ENCODE results near the gene MBOAT7. TPM values are rescaled to one million over a fixed set of nuclear protein-coding genes. Genes with fewer than 3 reads are reported as not detected.

Gene MBOAT7
- total RNA-seq, 1 experiment from 2014 or later: 100 TPM

DNA sequence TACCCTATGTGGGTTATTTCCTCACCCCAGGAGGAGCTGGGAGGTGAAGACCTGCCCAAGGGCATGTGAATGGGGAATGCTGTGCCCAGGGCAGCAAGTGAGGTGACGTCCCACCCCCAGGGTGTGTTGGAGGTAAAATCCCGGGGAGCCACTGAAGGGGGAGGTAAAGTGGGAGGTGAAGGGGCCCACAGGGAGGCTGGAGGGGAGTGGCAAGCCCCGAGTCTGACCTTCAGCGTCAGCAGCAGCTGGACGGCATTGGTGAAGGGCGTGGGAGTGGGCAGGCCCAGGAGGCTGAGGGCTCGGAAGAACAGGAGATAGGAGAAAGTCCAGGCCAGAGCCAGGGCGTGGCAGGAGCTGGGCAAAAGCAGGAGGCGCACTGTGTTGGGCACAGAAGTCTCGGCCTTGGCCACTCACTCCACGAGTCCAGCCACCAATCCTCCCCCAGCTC is 2.4 kb downstream of the MBOAT7 start:
- Histone ChIP-seq H3K4me1 (ENCODE audit: insufficient read depth, low read length) (peaks cover under 1% of the 10 kb centered on the region; the same call in 1 of the 2 replicates), H4K5ac (ENCODE audit: insufficient read length, low read depth, low read length) (no peak overlapping the region), H3K14ac (ENCODE audit: insufficient read depth, low read length) (no peak overlapping the region), H3K23ac (ENCODE audit: insufficient read length, low read depth, low read length) (no peak overlapping the region), H3K56ac (ENCODE audit: insufficient read length, low read depth, low read length) (no peak overlapping the region), H3K79me1 (ENCODE audit: insufficient read depth, low read depth, low read length, poor library complexity, severe bottlenecking) (no peaks in the 10 kb centered on the region), H2AK5ac (ENCODE audit: insufficient read length, low read length) (no peak overlapping the region), H2BK15ac (ENCODE audit: low read depth, low read length) (no peak overlapping the region), H3K9ac (ENCODE audit: extremely low read depth, insufficient read length, low read length) (no peak overlapping the region), H3K27me3 (ENCODE audit: insufficient read depth, low read length) (no peaks in the 10 kb centered on the region), H3T11ph (ENCODE audit: low read length) (no peak overlapping the region), H4K91ac (ENCODE audit: insufficient read length, low read depth, low read length) (no peak overlapping the region), H4K20me1 (ENCODE audit: control insufficient read depth, insufficient read depth, insufficient read length) (peaks cover 3% of the 10 kb centered on the region), H3K79me2 (ENCODE audit: insufficient read depth, low read length) (no peaks in the 10 kb centered on the region), H4K8ac (replicated peaks; ENCODE audit: insufficient read length, low read depth, low read length) (no peak overlapping the region), H3K9me3 (ENCODE audit: control insufficient read depth, low read depth, low read length) (no peaks in the 10 kb centered on the region), H3K23me2 (ENCODE audit: insufficient read length, low read depth, low read length, poor library complexity, severe bottlenecking) (peaks cover 10% of the 10 kb centered on the region), H2BK120ac (ENCODE audit: low read depth, low read length, poor library complexity, severe bottlenecking) (no peak overlapping the region), H2BK20ac (ENCODE audit: low read depth, low read length, poor library complexity, severe bottlenecking) (no peak overlapping the region), H2BK12ac (ENCODE audit: insufficient read length, low read depth, low read length) (no peak overlapping the region), H3K27ac (ENCODE audit: insufficient read length, low read depth, low read length) (no peak overlapping the region), H3K4ac (ENCODE audit: low read depth, low read length) (no peak overlapping the region), H2BK5ac (ENCODE audit: insufficient read length, low read length) (no peak overlapping the region), H3K4me2 (ENCODE audit: insufficient read depth, insufficient read length, low read length) (no peak overlapping the region), H3K18ac (ENCODE audit: insufficient read length, low read depth, low read length) (no peak overlapping the region), H2AFZ (ENCODE audit: low read length) (no peak overlapping the region)
- WGBS (ENCODE audit: extremely low coverage, insufficient read length, low lambda C conversion rate): no CpG with 5 or more reads among the region's 11 CpGs
- H3K27me3 Mint-ChIP-seq (ENCODE audit: low read depth): no peaks in the 10 kb centered on the region
- DNase-seq: peak; percentile 22
- H3K36me3 Mint-ChIP-seq (ENCODE audit: insufficient read depth in 1 of 3, low read depth in 3 of 3): peaks cover 20 to 45% (median 43%) of the 10 kb centered on the region in 3 experiments
- H3K4me3 Mint-ChIP-seq: peak overlapping the region; percentile 87 to 93; a peak in 4 of 5 replicates
- TF ChIP-seq, protein P1, sequence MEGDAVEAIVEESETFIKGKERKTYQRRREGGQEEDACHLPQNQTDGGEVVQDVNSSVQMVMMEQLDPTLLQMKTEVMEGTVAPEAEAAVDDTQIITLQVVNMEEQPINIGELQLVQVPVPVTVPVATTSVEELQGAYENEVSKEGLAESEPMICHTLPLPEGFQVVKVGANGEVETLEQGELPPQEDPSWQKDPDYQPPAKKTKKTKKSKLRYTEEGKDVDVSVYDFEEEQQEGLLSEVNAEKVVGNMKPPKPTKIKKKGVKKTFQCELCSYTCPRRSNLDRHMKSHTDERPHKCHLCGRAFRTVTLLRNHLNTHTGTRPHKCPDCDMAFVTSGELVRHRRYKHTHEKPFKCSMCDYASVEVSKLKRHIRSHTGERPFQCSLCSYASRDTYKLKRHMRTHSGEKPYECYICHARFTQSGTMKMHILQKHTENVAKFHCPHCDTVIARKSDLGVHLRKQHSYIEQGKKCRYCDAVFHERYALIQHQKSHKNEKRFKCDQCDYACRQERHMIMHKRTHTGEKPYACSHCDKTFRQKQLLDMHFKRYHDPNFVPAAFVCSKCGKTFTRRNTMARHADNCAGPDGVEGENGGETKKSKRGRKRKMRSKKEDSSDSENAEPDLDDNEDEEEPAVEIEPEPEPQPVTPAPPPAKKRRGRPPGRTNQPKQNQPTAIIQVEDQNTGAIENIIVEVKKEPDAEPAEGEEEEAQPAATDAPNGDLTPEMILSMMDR (conservative IDR thresholded peaks at IDR 0.05): no peak
- peaks cover 8 to 18% of the 10 kb centered on the region in 2 experiments for H3K4me1 Mint-ChIP-seq
- H3K27ac Mint-ChIP-seq: peak overlapping the region in 1 of 3 experiments; percentile 52; a peak in 1 of 7 replicates
- H3K9me3 Mint-ChIP-seq: no peaks in the 10 kb centered on the region

Measured in H9 (cell line).